Activated CD4-positive, alpha-beta T cell treated with anti-CD3 and anti-CD28 coated beads for 36 hours (primary cell): ENCODE results near the gene DNAAF6. TPM values are rescaled to one million over a fixed set of nuclear protein-coding genes. Genes with fewer than 3 reads are reported as not detected.

Experiments
- total RNA-seq, 2 experiments: library from RNA; stranded (reverse); gene quantifications; one replicate each; pipeline ENCODE4 v1.2.3, GENCODE V29; 2021

Gene DNAAF6
- total RNA-seq, 2 experiments from 2014 or later: not detected

Other genes starting within 250 kb of the DNAAF6 start
- gene MORC4, start 206.4 kb upstream of the DNAAF6 start, total RNA-seq: 1 to 10 TPM; 9.3 to 9.8 TPM
- 10 to 100 TPM; 12.0 to 12.2 TPM for gene RBM41, start 87.8 kb upstream of the DNAAF6 start, total RNA-seq
- 1 to 10 TPM; 1.7 to 2.5 TPM for gene NUP62CL, start 178 bp upstream of the DNAAF6 start, total RNA-seq
- gene FRMPD3, start 243.0 kb downstream of the DNAAF6 start, total RNA-seq: not detected